ENCODE results near the gene MC1R.

DNA sequence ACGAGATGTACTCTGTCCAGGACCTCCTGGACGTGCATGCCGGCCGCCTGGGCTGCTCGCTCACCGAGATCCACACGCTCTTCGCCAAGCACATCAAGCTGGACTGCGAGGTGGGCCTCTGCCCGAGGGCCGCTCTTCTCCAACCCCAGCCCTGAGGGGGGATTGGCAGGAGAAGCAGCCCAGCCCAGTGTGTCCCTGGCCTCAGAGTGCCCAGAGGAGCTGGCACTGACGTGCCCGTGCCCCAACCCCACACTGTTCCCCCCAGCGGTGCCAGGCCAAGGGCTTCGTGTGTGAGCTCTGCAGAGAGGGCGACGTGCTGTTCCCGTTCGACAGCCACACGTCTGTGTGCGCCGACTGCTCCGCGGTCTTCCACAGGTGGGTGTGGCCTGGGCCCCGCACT is 45.5 kb downstream of the MC1R start:
- TF ChIP-seq, protein P1, sequence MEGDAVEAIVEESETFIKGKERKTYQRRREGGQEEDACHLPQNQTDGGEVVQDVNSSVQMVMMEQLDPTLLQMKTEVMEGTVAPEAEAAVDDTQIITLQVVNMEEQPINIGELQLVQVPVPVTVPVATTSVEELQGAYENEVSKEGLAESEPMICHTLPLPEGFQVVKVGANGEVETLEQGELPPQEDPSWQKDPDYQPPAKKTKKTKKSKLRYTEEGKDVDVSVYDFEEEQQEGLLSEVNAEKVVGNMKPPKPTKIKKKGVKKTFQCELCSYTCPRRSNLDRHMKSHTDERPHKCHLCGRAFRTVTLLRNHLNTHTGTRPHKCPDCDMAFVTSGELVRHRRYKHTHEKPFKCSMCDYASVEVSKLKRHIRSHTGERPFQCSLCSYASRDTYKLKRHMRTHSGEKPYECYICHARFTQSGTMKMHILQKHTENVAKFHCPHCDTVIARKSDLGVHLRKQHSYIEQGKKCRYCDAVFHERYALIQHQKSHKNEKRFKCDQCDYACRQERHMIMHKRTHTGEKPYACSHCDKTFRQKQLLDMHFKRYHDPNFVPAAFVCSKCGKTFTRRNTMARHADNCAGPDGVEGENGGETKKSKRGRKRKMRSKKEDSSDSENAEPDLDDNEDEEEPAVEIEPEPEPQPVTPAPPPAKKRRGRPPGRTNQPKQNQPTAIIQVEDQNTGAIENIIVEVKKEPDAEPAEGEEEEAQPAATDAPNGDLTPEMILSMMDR (IDR thresholded peaks at IDR 0.05; ENCODE audit: low read depth, low read length) = no peak
- no peak for TF ChIP-seq POLR2A (IDR thresholded peaks at IDR 0.05; ENCODE audit: extremely low read depth, insufficient read length)
